PC-3 (cell line): Measurements from ENCODE around the gene CDK19. TPM values are rescaled to one million over a fixed set of nuclear protein-coding genes. Genes with fewer than 3 reads are reported as not detected.

ENCODE experiments used
- ATAC-seq: fragments of 200-7000 bp; cut with Tn5 transposase; 2 replicates; pipeline ENCODE4 v1.9.1; 2020; ENCODE audit warnings: mild to moderate bottlenecking, moderate library complexity
- BruUV-seq: library from RNA; stranded (reverse); fragments of 400-500 nt; replicated peaks from 2 replicates; lab custom pipeline; 2021; lab: Mats Ljungman, UMichigan
- CTCF ChIA-PET: fragments of 300-600 bp; sonication (Branson Sonifier 250); formaldehyde crosslinking; loops from one replicate; lab custom pipeline; 2022; ENCODE audit warnings: antibody characterized with exemption; lab: Charles Lee
- POLR2A ChIA-PET: fragments of 300-600 bp; sonication (Branson Sonifier 250); formaldehyde crosslinking; loops from one replicate; lab custom pipeline; 2022; ENCODE audit warnings: antibody characterized with exemption; ENCODE audit not compliant: unreplicated experiment; lab: Charles Lee
- DNase-seq: peaks from one replicate; pipeline ENCODE4 v3.0.0-alpha.2; 2015
- H2AFZ ChIP-seq: fragments of 300-600 bp; sonication (generic); 2 replicates; pipeline ENCODE4 v1.6.0; 2016; ENCODE audit warnings: antibody characterized with exemption, low read length
- H3F3A ChIP-seq: fragments of 300-600 bp; sonication (generic); one replicate; pipeline ENCODE4 v1.6.0; 2017; ENCODE audit warnings: antibody characterized with exemption, low read length, control low read depth, mild to moderate bottlenecking; ENCODE audit not compliant: unreplicated experiment
- H3K27ac ChIP-seq: fragments of 300-600 bp; sonication (generic); 2 replicates; pipeline ENCODE4 v1.5.1; 2016; ENCODE audit warnings: mild to moderate bottlenecking, low read length
- H3K27me3 ChIP-seq: fragments of 300-600 bp; sonication (generic); 2 replicates; pipeline ENCODE4 v1.6.1; 2016; ENCODE audit warnings: low read length, mixed read lengths
- H3K36me3 ChIP-seq: fragments of 300-600 bp; sonication (generic); 2 replicates; pipeline ENCODE4 v1.6.1; 2016; ENCODE audit warnings: low read depth, mixed run types, low read length, mixed read lengths
- H3K4me1 ChIP-seq: fragments of 300-600 bp; sonication (generic); 2 replicates; pipeline ENCODE4 v1.5.1; 2016; ENCODE audit warnings: low read length; ENCODE audit not compliant: insufficient read depth
- H3K4me2 ChIP-seq: fragments of 300-600 bp; sonication (generic); 2 replicates; pipeline ENCODE4 v1.6.0; 2016; ENCODE audit warnings: low read length
- H3K4me3 ChIP-seq: fragments of 300-600 bp; sonication (generic); 2 replicates; pipeline ENCODE4 v1.5.1; 2016; ENCODE audit warnings: mild to moderate bottlenecking, low read length, mixed read lengths
- H3K79me2 ChIP-seq: fragments of 300-600 bp; sonication (generic); 2 replicates; pipeline ENCODE4 v1.6.1; 2017; ENCODE audit warnings: low read length, mixed read lengths
- H3K9ac ChIP-seq: fragments of 300-600 bp; sonication (generic); 2 replicates; pipeline ENCODE4 v1.6.0; 2016; ENCODE audit warnings: mild to moderate bottlenecking, low read length
- H3K9me2 ChIP-seq: fragments of 300-600 bp; sonication (generic); replicated peaks from 2 replicates; pipeline ENCODE4 v1.6.1; 2016; ENCODE audit warnings: mixed run types, low read length, mixed read lengths
- H3K9me3 ChIP-seq: fragments of 300-600 bp; sonication (generic); 2 replicates; pipeline ENCODE4 v1.6.1; 2016; ENCODE audit warnings: low read length, mixed read lengths
- H4K20me1 ChIP-seq: fragments of 300-600 bp; sonication (generic); 2 replicates; pipeline ENCODE4 v1.6.1; 2016; ENCODE audit warnings: low read length, mixed read lengths
- CTCF ChIP-seq: fragments of 300-600 bp; sonication (generic); conservative IDR thresholded peaks from 2 replicates; pipeline ENCODE4 v1.5.1; 2017; ENCODE audit warnings: antibody characterized with exemption, low read depth, mild to moderate bottlenecking, low read length
- EZH2 ChIP-seq: fragments of 300-600 bp; sonication (generic); IDR thresholded peaks from one replicate; pipeline ENCODE4 v1.6.1; 2017; ENCODE audit warnings: antibody characterized with exemption, mild to moderate bottlenecking, low read length; ENCODE audit not compliant: unreplicated experiment
- EZH2phosphoT487 ChIP-seq: fragments of 300-600 bp; sonication (generic); IDR thresholded peaks from 2 replicates; pipeline ENCODE4 v1.6.1; 2018; ENCODE audit warnings: mild to moderate bottlenecking, antibody characterized with exemption, low read length, borderline replicate concordance
- intact Hi-C: fragments of 100-400 bp; cut with micrococcal nuclease; formaldehyde crosslinking; loops from 2 replicates; pipeline ENCODE4 v1.9.0; 2023
- total RNA-seq: library from RNA; depleted of rRNA; stranded (reverse); fragments of >200 nt; gene quantifications from 2 replicates; pipeline ENCODE4 v1.2.3, GENCODE V29; 2014

The CDK19 gene
- total RNA-seq, 1 experiment from 2014 or later, result 4.2 TPM

GRCh38 chr6:110699780-110700179, 115.5 kb downstream of the CDK19 start:
- Histone ChIP-seq H3K4me2 (peak overlapping the region; percentile 52), H3K4me1 (peaks cover 22% of the 10 kb centered on the region), H3K79me2 (no peaks in the 10 kb centered on the region), H3K36me3 (no peaks in the 10 kb centered on the region), H3K9ac (no peak overlapping the region), H3K4me3 (no peak overlapping the region), H2AFZ (no peak overlapping the region), H4K20me1 (no peaks in the 10 kb centered on the region), H3K27me3 (no peaks in the 10 kb centered on the region), H3K9me3 (no peaks in the 10 kb centered on the region), H3K9me2 (no peaks in the 10 kb centered on the region), H3K27ac (peak overlapping the region; percentile 93), H3F3A (peaks cover 6% of the 10 kb centered on the region)
- ATAC-seq (no peak), DNase-seq (no peak)
- no peak for TF ChIP-seq EZH2
- no peak for TF ChIP-seq CTCF
- TF ChIP-seq EZH2phosphoT487, result no peak
- no TSS peak for BruUV-seq
- intact Hi-C loops, result loop anchor here (2.0 kb wide), 1 partner anchor 115 kb away; the partner anchor contains the start of gene CDK19
- ChIA-PET POLR2A (interaction anchor here (0.6 to 1.1 kb wide), 2 partner anchors 174 to 176 kb away, joined by 4 to 6 read pairs; partner anchors contain the start of gene AMD1), CTCF (interaction anchor here (0.6 to 1.0 kb wide), 3 partner anchors 17 to 216 kb away, joined by 3 to 4 read pairs (median 3); no protein-coding TSS in a partner anchor)

- Histone ChIP-seq H3K9ac (no peak overlapping the region), H3K36me3 (no peaks in the 10 kb centered on the region)
Observed at GRCh38 chr6:110693994-110694393, 121.3 kb downstream of the CDK19 start.

More at GRCh38 chr6:110693994-110694393, 121.3 kb downstream of the CDK19 start:
- Histone ChIP-seq H4K20me1 (no peaks in the 10 kb centered on the region), H3K27me3 (no peaks in the 10 kb centered on the region), H3F3A (no peaks in the 10 kb centered on the region), H3K9me2 (no peaks in the 10 kb centered on the region), H3K27ac (no peak overlapping the region), H3K4me3 (no peak overlapping the region), H3K9me3 (no peaks in the 10 kb centered on the region), H3K79me2 (no peaks in the 10 kb centered on the region), H2AFZ (no peak overlapping the region), H3K4me1 (peaks cover 10% of the 10 kb centered on the region), H3K4me2 (no peak overlapping the region)
- POLR2A ChIA-PET, result interaction anchor here (0.6 kb wide), 1 partner anchor 277 kb away, joined by 3 read pairs; no protein-coding TSS in a partner anchor
- intact Hi-C loops, result no loop called here
- ATAC-seq (no peak), DNase-seq (no peak)
- TF ChIP-seq EZH2phosphoT487, result no peak
- no peak for TF ChIP-seq EZH2
- no peak for TF ChIP-seq CTCF
- BruUV-seq, result no TSS peak
- CTCF ChIA-PET, result no interaction called here
